SH-SY5Y (cell line): ENCODE data around the gene GTF3C1.

ENCODE experiments used
- GATA2 ChIP-seq: IDR thresholded peaks from 2 replicates; pipeline ENCODE4 v1.6.1; 2011; ENCODE audit warnings: mild to moderate bottlenecking, low read depth, low read length
- GATA3 ChIP-seq: IDR thresholded peaks from 2 replicates; pipeline ENCODE4 v1.6.1; 2011; ENCODE audit warnings: low read depth, mild to moderate bottlenecking, low read length, moderate library complexity

The GTF3C1 gene

GRCh38 chr16:27515874-27516353 is 33.8 kb downstream of the GTF3C1 start:
- TF ChIP-seq GATA2, result no peak
- TF ChIP-seq GATA3, result no peak

- no peak for TF ChIP-seq GATA2
- no peak for TF ChIP-seq GATA3
These were observed 34.9 kb downstream of the GTF3C1 start for GRCh38 chr16:27514806-27515205.

- TF ChIP-seq GATA2 (no peak), GATA3 (no peak)
These were observed 37.9 kb downstream of the GTF3C1 start for GRCh38 chr16:27511657-27512448.

- TF ChIP-seq GATA3 (no peak), GATA2 (no peak)
These were observed 41.2 kb downstream of the GTF3C1 start for GRCh38 chr16:27508476-27508875.

GRCh38 chr16:27506771-27507170 is 42.9 kb downstream of the GTF3C1 start:
- TF ChIP-seq GATA2 (no peak), GATA3 (no peak)

- TF ChIP-seq GATA2 (no peak), GATA3 (no peak)
These were observed 44.1 kb downstream of the GTF3C1 start for GRCh38 chr16:27505297-27506236.

- TF ChIP-seq GATA2 (no peak), GATA3 (no peak)
These were observed 46.1 kb downstream of the GTF3C1 start for GRCh38 chr16:27503662-27504061.

- no peak for TF ChIP-seq GATA2
- TF ChIP-seq GATA3, result no peak
These were observed 48.9 kb downstream of the GTF3C1 start for GRCh38 chr16:27500801-27501200.

- TF ChIP-seq GATA2 (no peak), GATA3 (no peak)
These were observed 50.1 kb downstream of the GTF3C1 start for GRCh38 chr16:27499659-27500055.

GRCh38 chr16:27498916-27499658 is 50.6 kb downstream of the GTF3C1 start:
- TF ChIP-seq GATA3 (no peak), GATA2 (no peak)

GRCh38 chr16:27498031-27498825 is 51.5 kb downstream of the GTF3C1 start:
- no peak for TF ChIP-seq GATA2
- TF ChIP-seq GATA3, result no peak

GRCh38 chr16:27495191-27495590 is 54.5 kb downstream of the GTF3C1 start:
- TF ChIP-seq GATA2 (no peak), GATA3 (no peak)

GRCh38 chr16:27492588-27492979 is 57.1 kb downstream of the GTF3C1 start:
- TF ChIP-seq GATA3, result no peak
- TF ChIP-seq GATA2, result no peak
